K562 (cell line): ENCODE data around the gene GALNS. TPM values are rescaled to one million over a fixed set of nuclear protein-coding genes. Genes with fewer than 3 reads are reported as not detected.

Experiments
- BACH1 ChIP-seq: fragments of 200-800 bp; sonication (Bioruptor generic); IDR thresholded peaks from 2 replicates; pipeline ENCODE4 v1.6.1; 2016; ENCODE audit warnings: missing genetic modification characterization, missing compliant biosample characterization
- BRD4 ChIP-seq: fragments of 200-600 bp; sonication (generic); IDR thresholded peaks from 2 replicates; pipeline ENCODE4 v1.6.1; 2017; ENCODE audit warnings: inconsistent platforms
- BRF1 ChIP-seq: IDR thresholded peaks from 3 replicates; pipeline ENCODE4 v1.6.1; 2011; ENCODE audit warnings: borderline replicate concordance, mild to moderate bottlenecking; ENCODE audit not compliant: insufficient read length; ENCODE audit errors: extremely low read depth
- CBX5 ChIP-seq: IDR thresholded peaks from 2 replicates; pipeline ENCODE4 v1.6.1; 2014; ENCODE audit warnings: low read depth, borderline replicate concordance
- DPF2 ChIP-seq: fragments of 450-650 bp; IDR thresholded peaks from 2 replicates; pipeline ENCODE4 v1.6.1; 2016
- ELF4 ChIP-seq: fragments of 450-650 bp; formaldehyde crosslinking; IDR thresholded peaks from 2 replicates; pipeline ENCODE4 v1.4.0; 2022; ENCODE audit warnings: missing genetic modification characterization
- JUND ChIP-seq, 2 experiments: IDR thresholded peaks; 2 replicates in 1 of 2; 3 replicates in 1 of 2; pipeline ENCODE4 v1.6.1; 2011; ENCODE audit warnings: borderline replicate concordance in 2 of 2, low read depth in 2 of 2, low read length in 2 of 2, improper control_type of control experiment in 1 of 2, missing biosample characterization in 1 of 2, missing genetic modification characterization in 1 of 2, missing genetic modification reagents in 1 of 2
- MTA2 ChIP-seq: fragments of 450-650 bp; IDR thresholded peaks from 2 replicates; pipeline ENCODE4 v1.6.1; 2016; ENCODE audit warnings: low read depth
- POLR2AphosphoS5 ChIP-seq: IDR thresholded peaks from 2 replicates; pipeline ENCODE4 v1.6.1; 2011; ENCODE audit warnings: mild to moderate bottlenecking, low read depth, low read length, moderate library complexity; ENCODE audit not compliant: control insufficient read depth, insufficient read depth
- PREB ChIP-seq: sonication (generic); formaldehyde crosslinking; IDR thresholded peaks from 2 replicates; pipeline ENCODE4 v1.8.1; 2023; ENCODE audit warnings: mild to moderate bottlenecking, missing genetic modification reagents
- RFX7 ChIP-seq: fragments of 250-450 bp; sonication (Bioruptor Pico); IDR thresholded peaks from 2 replicates; pipeline ENCODE4 v1.5.1; 2021; ENCODE audit warnings: mild to moderate bottlenecking
- SMAD1 ChIP-seq: fragments of 150-350 bp; IDR thresholded peaks from 2 replicates; pipeline ENCODE4 v1.6.1; 2014; ENCODE audit warnings: low read length, low read depth; ENCODE audit not compliant: partially characterized antibody
- SMARCB1 ChIP-seq: IDR thresholded peaks from 2 replicates; pipeline ENCODE4 v1.6.1; 2011; ENCODE audit warnings: improper control_type of control experiment, low read depth; ENCODE audit not compliant: insufficient read length
- TEAD1 ChIP-seq, 2 experiments: fragments of 450-650 bp in 1 of 2; sonication (generic) in 1 of 2; formaldehyde crosslinking; IDR thresholded peaks; 2 replicates each; pipeline versions ENCODE4 v1.4.0 to v1.8.0; 2020 to 2022; ENCODE audit warnings: mild to moderate bottlenecking in 2 of 2, missing genetic modification reagents in 1 of 2
- ZFP36 ChIP-seq: fragments of 150-350 bp; IDR thresholded peaks from 2 replicates; pipeline ENCODE4 v1.6.1; 2018; ENCODE audit warnings: low read length, low read depth; ENCODE audit not compliant: partially characterized antibody
- ZNF507 ChIP-seq: conservative IDR thresholded peaks from 2 replicates; pipeline ENCODE4 v1.6.1; 2017; ENCODE audit warnings: missing genetic modification characterization, missing compliant biosample characterization
- ZNF785 ChIP-seq: fragments of 250-450 bp; sonication (Bioruptor Pico); IDR thresholded peaks from 2 replicates; pipeline ENCODE4 v1.4.0; 2020; ENCODE audit warnings: mild to moderate bottlenecking
- polyA plus RNA-seq, 8 experiments: library from polyadenylated mRNA; depleted of rRNA in 4 of 8; stranded (reverse) in 5 of 8; unstranded in 3 of 8; fragments of >200 nt; fragmentation: Nextera tagmentation in 2 of 8; fragmentation: Illumina TruSeq in 1 of 8; extraction: Ambion mirVana in 2 of 8; extraction: Trizol in 1 of 8; gene quantifications; 2 replicates each; pipeline versions ENCODE4 v1.2.1 to v1.2.3, GENCODE V29; 2011 to 2014; ENCODE audit warnings: inconsistent platforms in 1 of 8, missing spikeins in 1 of 8
- total RNA-seq, 7 experiments: library from RNA; depleted of rRNA in 6 of 7; stranded (reverse); fragments of >200 nt in 6 of 7; fragmentation: Illumina TruSeq in 2 of 7; extraction: Trizol in 2 of 7; gene quantifications; 2 replicates each; pipeline versions ENCODE4 v1.2.1 to v1.2.3, GENCODE V29; 2011 to 2021; ENCODE audit warnings: low replicate concordance in 1 of 7
- TF ChIP-seq, protein P1 (sequence below), 2 experiments: IDR thresholded peaks; 2 replicates each; pipeline ENCODE4 v1.6.1; 2012; ENCODE audit warnings: improper control_type of control experiment in 2 of 2, low read depth in 2 of 2, low read length in 2 of 2, borderline replicate concordance in 1 of 2
- TF ChIP-seq, protein P2 (sequence below): sonication (generic); formaldehyde crosslinking; IDR thresholded peaks from 2 replicates; pipeline ENCODE4 v1.8.0; 2023; ENCODE audit warnings: mild to moderate bottlenecking, missing genetic modification reagents

The GALNS gene
- total and polyA plus RNA-seq, 9 of the 15 experiments (the other 6 are each of a cell fraction or from before 2014, with no cell fraction given), result 0.38 to 13.2 (median 4.3) TPM

DNA sequence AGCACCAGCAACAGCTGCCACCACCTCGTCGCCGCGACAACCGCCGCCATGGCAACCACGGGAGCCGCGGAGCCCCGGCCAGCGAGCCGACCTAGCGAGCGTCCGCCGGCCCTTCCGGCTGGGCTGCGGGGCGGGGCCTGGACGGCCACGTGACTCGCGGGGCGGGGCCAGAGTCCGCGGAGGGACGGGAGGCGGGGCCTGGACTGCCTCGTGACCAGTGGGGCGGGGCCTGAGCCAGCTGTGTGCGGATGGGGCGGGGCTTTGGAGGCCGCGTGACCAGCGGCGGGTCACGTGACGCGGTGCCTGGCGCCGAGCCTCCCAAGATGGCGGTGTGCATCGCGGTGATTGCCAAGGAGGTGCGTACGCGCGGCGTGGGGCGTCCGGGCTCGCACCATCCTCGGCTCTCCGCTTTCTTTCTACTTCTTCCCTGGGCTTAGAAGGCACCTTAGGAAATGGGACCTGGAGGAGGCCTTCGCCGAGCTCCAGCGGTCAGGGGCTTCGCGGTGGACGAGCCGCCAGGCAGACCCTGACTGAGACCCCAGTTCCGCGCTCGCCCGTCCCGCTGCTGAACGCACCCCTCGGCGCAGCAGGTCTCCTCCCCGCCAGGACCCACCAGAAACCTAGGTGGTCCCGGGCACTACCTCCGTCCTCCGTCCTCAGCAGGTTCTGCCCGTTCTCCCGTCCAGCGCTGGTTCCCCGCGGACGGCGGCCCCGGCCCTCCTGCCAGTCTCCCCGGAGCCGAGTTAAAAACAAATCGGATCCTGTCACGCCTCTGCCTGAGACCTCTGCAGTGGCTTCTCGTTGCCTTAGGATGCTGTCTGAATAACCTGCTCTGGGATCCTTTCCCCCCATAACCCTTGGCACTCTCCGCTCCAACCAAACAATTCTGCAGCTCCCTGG is at the start of gene GALNS, which contains the start of gene TRAPPC2L (continued):
- TF ChIP-seq, protein P1, sequence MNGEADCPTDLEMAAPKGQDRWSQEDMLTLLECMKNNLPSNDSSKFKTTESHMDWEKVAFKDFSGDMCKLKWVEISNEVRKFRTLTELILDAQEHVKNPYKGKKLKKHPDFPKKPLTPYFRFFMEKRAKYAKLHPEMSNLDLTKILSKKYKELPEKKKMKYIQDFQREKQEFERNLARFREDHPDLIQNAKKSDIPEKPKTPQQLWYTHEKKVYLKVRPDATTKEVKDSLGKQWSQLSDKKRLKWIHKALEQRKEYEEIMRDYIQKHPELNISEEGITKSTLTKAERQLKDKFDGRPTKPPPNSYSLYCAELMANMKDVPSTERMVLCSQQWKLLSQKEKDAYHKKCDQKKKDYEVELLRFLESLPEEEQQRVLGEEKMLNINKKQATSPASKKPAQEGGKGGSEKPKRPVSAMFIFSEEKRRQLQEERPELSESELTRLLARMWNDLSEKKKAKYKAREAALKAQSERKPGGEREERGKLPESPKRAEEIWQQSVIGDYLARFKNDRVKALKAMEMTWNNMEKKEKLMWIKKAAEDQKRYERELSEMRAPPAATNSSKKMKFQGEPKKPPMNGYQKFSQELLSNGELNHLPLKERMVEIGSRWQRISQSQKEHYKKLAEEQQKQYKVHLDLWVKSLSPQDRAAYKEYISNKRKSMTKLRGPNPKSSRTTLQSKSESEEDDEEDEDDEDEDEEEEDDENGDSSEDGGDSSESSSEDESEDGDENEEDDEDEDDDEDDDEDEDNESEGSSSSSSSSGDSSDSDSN (IDR thresholded peaks at IDR 0.05; ENCODE audit: borderline replicate concordance in 1 of 2, low read depth in 2 of 2, low read length in 2 of 2), result no peak; a peak in 1 of 4 replicates
- TF ChIP-seq POLR2AphosphoS5 (no peak), BRD4 (no peak; the same call in 1 of the 2 replicates), ZNF785 (no peak), BACH1 (no peak), ELF4 (CRISPR knock-in tag) (no peak), MTA2 (no peak), CBX5 (no peak), JUND (IDR thresholded peaks at IDR 0.05; ENCODE audit: borderline replicate concordance, low read depth, low read length) (no peak), JUND (tag; IDR thresholded peaks at IDR 0.05; ENCODE audit: borderline replicate concordance, low read depth, low read length) (no peak), RFX7 (no peak), ZFP36 (no peak), PREB (no peak), SMAD1 (no peak), TEAD1 (CRISPR knock-in tag; IDR thresholded peaks at IDR 0.05) (no peak), DPF2 (no peak), ZNF507 (no peak), SMARCB1 (no peak), BRF1 (no peak)
- TF ChIP-seq, protein P2, sequence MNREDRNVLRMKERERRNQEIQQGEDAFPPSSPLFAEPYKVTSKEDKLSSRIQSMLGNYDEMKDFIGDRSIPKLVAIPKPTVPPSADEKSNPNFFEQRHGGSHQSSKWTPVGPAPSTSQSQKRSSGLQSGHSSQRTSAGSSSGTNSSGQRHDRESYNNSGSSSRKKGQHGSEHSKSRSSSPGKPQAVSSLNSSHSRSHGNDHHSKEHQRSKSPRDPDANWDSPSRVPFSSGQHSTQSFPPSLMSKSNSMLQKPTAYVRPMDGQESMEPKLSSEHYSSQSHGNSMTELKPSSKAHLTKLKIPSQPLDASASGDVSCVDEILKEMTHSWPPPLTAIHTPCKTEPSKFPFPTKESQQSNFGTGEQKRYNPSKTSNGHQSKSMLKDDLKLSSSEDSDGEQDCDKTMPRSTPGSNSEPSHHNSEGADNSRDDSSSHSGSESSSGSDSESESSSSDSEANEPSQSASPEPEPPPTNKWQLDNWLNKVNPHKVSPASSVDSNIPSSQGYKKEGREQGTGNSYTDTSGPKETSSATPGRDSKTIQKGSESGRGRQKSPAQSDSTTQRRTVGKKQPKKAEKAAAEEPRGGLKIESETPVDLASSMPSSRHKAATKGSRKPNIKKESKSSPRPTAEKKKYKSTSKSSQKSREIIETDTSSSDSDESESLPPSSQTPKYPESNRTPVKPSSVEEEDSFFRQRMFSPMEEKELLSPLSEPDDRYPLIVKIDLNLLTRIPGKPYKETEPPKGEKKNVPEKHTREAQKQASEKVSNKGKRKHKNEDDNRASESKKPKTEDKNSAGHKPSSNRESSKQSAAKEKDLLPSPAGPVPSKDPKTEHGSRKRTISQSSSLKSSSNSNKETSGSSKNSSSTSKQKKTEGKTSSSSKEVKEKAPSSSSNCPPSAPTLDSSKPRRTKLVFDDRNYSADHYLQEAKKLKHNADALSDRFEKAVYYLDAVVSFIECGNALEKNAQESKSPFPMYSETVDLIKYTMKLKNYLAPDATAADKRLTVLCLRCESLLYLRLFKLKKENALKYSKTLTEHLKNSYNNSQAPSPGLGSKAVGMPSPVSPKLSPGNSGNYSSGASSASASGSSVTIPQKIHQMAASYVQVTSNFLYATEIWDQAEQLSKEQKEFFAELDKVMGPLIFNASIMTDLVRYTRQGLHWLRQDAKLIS (CRISPR knock-in tag), result no peak
